ENCODE results near the gene DDIT4L. TPM values are rescaled to one million over a fixed set of nuclear protein-coding genes. Genes with fewer than 3 reads are reported as not detected.

The DDIT4L gene
- 10 to 100 TPM; 41.8 to 99.7 (median 69.9) TPM for total RNA-seq

GRCh38 chr4:100189820-100190642, at the start of gene DDIT4L:
Gene DDIT4L (minus strand): TSS chr4:100190468. CDS start chr4:100189983, 485 bp downstream.
- ATAC-seq (peak; percentile 60 to 67), DNase-seq (peak; percentile 78 to 83)
- Histone ChIP-seq H3K9me3 (no peaks in the 10 kb centered on the region), H3K4me3 (peak within 1 kb of the TSS; percentile 78 to 95 (median 84)), H3K4me1 (peaks cover 15 to 24% of the 10 kb centered on the region in 2 donors), H3K36me3 (peaks cover 0 to 16% of the 10 kb centered on the region in 2 donors), H3K27ac (peak within 1 kb of the TSS; percentile 93 to 97 (median 96)), H3K27me3 (no peaks in the 10 kb centered on the region)
- intact Hi-C loops (cut with DNase I; ENCODE audit: low total_unique reads) = loop anchor here (1.0 to 10.0 kb wide), 7 partner anchors 17 to 1155 kb away; partner anchors contain the start of genes C4orf54 and PPP3CA
- in situ Hi-C loops (cut with MboI; ENCODE audit: low sequenced_read_pairs in 4 of 4) = loop anchor here in 1 of 4 donors (10.0 kb wide), 1 partner anchor 115 kb away; no protein-coding TSS in a partner anchor
- TF ChIP-seq CTCF (IDR thresholded peaks at IDR 0.05 in 4 of 5, conservative IDR thresholded peaks at IDR 0.05 in 1 of 5) (peak in 1 of 5 experiments; percentile 1), POLR2A (IDR thresholded peaks at IDR 0.05) (peak; percentile 91 to 96)

GRCh38 chr4:100240008-100240407, 49.7 kb upstream of the DDIT4L start:
- intact Hi-C loops (cut with DNase I; ENCODE audit: low total_unique reads) = no loop called here
- TF ChIP-seq CTCF (IDR thresholded peaks at IDR 0.05 in 4 of 5, conservative IDR thresholded peaks at IDR 0.05 in 1 of 5) = no peak
- TF ChIP-seq POLR2A (IDR thresholded peaks at IDR 0.05) = no peak
- Histone ChIP-seq H3K27ac (peak overlapping the region in 3 of 4 donors; percentile 18 to 19 (median 18)), H3K4me1 (peaks cover 7 to 16% of the 10 kb centered on the region in 2 donors), H3K4me3 (no peak overlapping the region), H3K36me3 (no peaks in the 10 kb centered on the region), H3K9me3 (no peaks in the 10 kb centered on the region), H3K27me3 (no peaks in the 10 kb centered on the region)
- DNase-seq (no peak), ATAC-seq (peak in 1 of 2 donors; percentile 28)
- in situ Hi-C loops (cut with MboI; ENCODE audit: low sequenced_read_pairs in 4 of 4) = loop anchor here in 1 of 4 donors (10.0 kb wide), 1 partner anchor 75 kb away; no protein-coding TSS in a partner anchor

GRCh38 chr4:100224721-100225120, 34.5 kb upstream of the DDIT4L start:
- DNase-seq = no peak
- ATAC-seq = no peak
- H3K9me3 ChIP-seq = peaks cover 5 to 11% (median 6%) of the 10 kb centered on the region in 3 donors
- TF ChIP-seq POLR2A (IDR thresholded peaks at IDR 0.05) (no peak), CTCF (IDR thresholded peaks at IDR 0.05 in 4 of 5, conservative IDR thresholded peaks at IDR 0.05 in 1 of 5) (no peak)
- in situ Hi-C loops (cut with MboI; ENCODE audit: low sequenced_read_pairs in 4 of 4) = no loop called here
- no peaks in the 10 kb centered on the region for H3K27me3 ChIP-seq
- no peaks in the 10 kb centered on the region for H3K4me1 ChIP-seq
- no peaks in the 10 kb centered on the region for H3K36me3 ChIP-seq
- no peak overlapping the region for H3K4me3 ChIP-seq
- H3K27ac ChIP-seq = no peak overlapping the region
- intact Hi-C loops (cut with DNase I; ENCODE audit: low total_unique reads) = no loop called here

- no peak for DNase-seq
- no peak for ATAC-seq
- TF ChIP-seq POLR2A (IDR thresholded peaks at IDR 0.05) (no peak), CTCF (IDR thresholded peaks at IDR 0.05 in 4 of 5, conservative IDR thresholded peaks at IDR 0.05 in 1 of 5) (no peak)
Observed at GRCh38 chr4:100224160-100224559, 33.9 kb upstream of the DDIT4L start.

More at GRCh38 chr4:100224160-100224559, 33.9 kb upstream of the DDIT4L start:
- Histone ChIP-seq H3K36me3 (no peaks in the 10 kb centered on the region), H3K9me3 (peaks cover 5 to 11% (median 6%) of the 10 kb centered on the region in 3 donors), H3K4me1 (no peaks in the 10 kb centered on the region), H3K27ac (no peak overlapping the region), H3K27me3 (no peaks in the 10 kb centered on the region), H3K4me3 (no peak overlapping the region)
- in situ Hi-C loops (cut with MboI; ENCODE audit: low sequenced_read_pairs in 4 of 4) (no loop called here), intact Hi-C loops (cut with DNase I; ENCODE audit: low total_unique reads) (no loop called here)
